HL-60/S4 (cell line): ENCODE measurements around the gene LSM2.
"Not testable (repeated sequence)": the region's sequence is repeated elsewhere in the genome, so short reads cannot be mapped to it uniquely, and the experiment has no call there.

Source experiments
- in situ Hi-C: fragments of 300-500 bp; cut with MboI; formaldehyde crosslinking; loops from 2 replicates; pipeline ENCODE4 v1.14.3; 2022; ENCODE audit warnings: low sequenced_read_pairs

Gene LSM2

GRCh38 chr6:31799781-31800180, 7.0 kb downstream of the LSM2 start:
- in situ Hi-C loops, result no loop called here

DNA sequence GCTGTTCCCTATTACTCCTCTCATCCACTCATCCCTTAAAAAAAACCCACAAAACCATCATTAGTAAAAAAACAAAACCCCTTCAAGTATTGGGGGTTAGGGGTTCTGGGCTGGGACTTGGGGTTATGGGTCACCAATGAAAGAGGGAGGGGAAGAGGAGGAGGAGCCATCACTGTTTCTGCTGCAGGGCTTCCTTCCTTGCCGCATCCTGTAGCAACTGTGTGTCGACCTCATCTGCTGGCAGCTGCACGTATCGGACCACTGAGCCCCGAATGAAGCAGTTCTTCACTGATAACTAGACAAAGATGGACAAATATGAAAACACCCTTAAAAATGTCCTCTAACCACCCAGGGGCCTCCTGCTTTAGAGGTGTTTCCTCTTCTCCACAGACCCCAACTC, 9.2 kb downstream of the LSM2 start:
- in situ Hi-C loops, result no loop called here

DNA sequence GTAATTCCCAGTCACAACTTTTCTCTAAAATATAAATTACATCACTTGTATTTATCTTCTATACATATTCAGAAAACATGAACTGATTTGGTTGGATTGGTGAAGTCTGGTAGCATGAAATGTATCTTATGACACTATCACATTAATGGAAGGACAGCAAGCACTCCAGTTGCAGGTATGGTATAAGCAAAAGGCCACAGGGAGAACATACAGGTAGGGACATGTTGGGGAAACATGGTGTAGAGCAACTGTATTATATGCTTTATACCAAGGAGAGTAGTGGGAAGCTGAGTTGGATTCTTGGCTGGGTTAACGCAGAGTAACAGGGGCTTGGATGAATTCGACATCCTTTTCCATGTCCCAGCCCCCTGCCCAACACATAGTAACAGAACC, 9.8 kb downstream of the LSM2 start:
- in situ Hi-C loops, result no loop called here

- in situ Hi-C loops, result no loop called here
Measured at GRCh38 chr6:31795616-31796298, 11.0 kb downstream of the LSM2 start, which contains the start of gene VARS1. VARS1 (minus strand) TSS chr6:31795752; CDS start chr6:31795217, 535 bp downstream.

- in situ Hi-C loops, result no loop called here
Measured at GRCh38 chr6:31794866-31795615, 11.7 kb downstream of the LSM2 start.

GRCh38 chr6:31794294-31794865, 12.4 kb downstream of the LSM2 start:
- in situ Hi-C loops, result no loop called here

DNA sequence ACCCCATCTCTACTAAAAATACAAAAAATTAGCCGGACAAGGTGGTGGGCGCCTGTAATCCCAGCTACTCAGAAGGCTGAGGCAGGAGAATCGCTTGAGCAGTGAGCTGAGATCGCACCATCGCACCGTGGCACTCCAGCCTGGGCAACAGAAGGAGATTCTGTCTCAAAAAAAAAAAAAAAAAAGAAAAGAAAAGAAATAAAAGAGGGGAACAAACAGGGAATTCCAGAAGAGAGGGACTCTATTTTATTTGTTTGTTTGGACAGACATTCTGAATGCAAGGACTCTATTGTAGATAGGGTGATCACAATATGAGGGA, 12.9 kb downstream of the LSM2 start:
- in situ Hi-C loops, result not testable (repeated sequence)

DNA sequence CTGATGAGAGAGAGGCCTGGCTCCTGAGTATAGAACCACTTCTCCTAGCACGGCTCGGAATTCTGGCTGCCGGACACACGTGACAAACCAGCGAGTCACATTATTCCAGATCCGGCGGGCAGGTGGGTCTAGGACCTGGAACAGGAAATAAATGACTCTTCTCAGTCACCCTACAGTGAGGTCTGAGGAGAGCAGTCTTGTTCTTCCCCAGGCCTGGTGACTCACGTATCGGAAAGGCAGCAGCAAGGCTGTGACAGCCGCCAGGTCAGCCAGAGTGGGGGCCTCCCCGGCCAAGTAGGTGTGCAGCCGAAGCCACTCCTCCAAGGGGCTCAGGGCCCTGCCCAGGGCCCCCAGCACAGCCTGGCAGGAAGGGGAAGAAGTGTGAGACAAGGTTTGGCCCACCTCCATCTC, 14.0 kb downstream of the LSM2 start:
- in situ Hi-C loops, result no loop called here

DNA sequence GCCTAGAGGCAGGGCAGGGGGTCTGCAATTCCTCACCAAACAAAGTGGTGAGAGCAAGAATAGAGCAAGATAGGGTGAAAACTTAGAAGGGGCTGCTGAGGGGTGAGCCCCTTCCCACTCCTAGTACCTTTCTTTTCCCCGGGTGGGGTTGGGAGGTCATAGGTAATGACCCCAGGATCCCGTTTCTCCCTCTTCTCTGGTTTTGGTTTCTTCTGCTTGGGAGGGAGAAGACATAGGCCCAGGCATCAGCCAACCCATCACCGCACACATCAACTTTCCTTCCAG, 14.7 kb downstream of the LSM2 start:
- in situ Hi-C loops, result no loop called here

GRCh38 chr6:31791324-31792089, 15.3 kb downstream of the LSM2 start:
- in situ Hi-C loops, result no loop called here

- in situ Hi-C loops, result no loop called here
Measured at GRCh38 chr6:31785475-31785874, 21.3 kb downstream of the LSM2 start.

- in situ Hi-C loops, result no loop called here
Measured at GRCh38 chr6:31784098-31784925, 22.5 kb downstream of the LSM2 start.

GRCh38 chr6:31782126-31782855, 24.5 kb downstream of the LSM2 start:
- in situ Hi-C loops, result no loop called here

DNA sequence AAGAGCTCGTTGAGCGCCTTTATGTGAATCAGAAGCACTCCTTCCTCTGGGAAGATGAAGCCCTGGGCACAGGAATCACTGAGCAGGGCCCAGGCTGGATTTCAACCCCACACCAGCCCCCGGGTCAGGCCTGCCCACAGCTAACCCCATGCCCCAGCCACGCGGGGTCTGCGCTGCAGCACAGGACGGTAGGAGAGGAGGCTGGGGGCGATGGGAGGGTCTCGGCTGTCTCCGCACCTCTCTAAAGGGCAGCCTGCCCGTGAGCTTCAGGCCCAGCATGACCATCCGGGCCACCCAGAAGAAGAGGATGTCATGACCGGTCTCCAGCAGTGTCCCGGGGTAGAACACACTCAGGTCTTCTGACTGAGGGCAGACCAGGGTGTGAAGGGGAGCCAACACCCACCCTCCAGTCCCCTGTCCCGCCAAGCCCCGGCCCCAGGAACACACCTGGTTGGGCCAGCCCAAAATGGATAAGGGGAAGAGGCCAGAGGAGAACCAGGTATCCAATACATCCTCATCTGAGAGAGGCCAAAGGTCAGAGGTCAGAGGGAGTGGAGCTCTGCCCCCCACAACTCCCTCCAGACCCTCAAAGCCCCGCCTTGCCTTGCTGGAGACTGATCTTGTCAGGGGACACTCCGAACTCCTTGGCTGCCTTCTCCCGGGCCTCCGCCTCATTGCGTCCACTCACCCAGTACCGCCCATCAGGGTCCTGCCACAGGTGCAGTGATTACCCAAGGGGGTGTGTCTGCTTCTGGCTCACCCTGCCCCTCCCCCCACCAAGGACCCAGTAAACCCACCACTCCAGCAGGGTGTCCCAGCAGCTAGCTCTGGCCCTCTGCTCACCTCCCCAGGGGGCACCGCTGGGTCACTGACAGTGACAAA, 25.3 kb downstream of the LSM2 start:
- in situ Hi-C loops, result no loop called here

DNA sequence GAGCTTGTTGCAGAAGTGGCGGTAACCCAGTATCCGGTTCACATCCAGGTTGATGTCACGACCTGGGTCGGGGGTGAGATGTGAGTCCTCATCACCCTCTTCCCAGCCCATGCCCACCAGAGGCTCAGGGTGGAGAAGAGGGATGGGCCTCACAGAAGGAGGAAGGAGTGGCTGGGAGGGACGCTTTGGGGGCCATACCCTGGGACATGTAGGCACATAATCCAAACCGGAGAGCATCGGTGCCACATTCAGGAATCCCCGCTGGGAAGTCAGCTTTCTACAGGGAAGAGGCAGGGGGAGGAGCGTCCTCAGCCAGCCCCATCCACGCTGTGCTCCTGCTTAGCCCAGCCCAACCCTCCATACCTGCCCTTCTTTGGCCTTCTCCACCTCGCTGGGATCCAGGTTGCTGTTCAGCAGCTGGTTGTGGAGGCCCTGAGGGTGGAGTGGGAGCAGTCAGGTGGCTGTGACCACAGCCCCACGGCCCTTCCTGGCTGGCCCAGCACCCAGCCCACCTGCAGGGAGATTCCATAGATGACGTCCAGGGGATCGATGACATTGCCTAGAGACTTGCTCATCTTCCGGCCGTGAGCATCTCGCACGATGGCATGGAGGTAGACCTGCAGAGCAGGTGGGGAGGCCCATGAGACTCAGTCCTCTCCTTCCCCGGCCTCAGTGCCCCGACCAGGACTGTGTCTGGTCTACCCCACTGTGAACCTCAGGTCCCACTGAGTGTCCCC, 26.1 kb downstream of the LSM2 start:
- in situ Hi-C loops, result no loop called here

GRCh38 chr6:31779908-31780307, 26.9 kb downstream of the LSM2 start:
- in situ Hi-C loops, result no loop called here

DNA sequence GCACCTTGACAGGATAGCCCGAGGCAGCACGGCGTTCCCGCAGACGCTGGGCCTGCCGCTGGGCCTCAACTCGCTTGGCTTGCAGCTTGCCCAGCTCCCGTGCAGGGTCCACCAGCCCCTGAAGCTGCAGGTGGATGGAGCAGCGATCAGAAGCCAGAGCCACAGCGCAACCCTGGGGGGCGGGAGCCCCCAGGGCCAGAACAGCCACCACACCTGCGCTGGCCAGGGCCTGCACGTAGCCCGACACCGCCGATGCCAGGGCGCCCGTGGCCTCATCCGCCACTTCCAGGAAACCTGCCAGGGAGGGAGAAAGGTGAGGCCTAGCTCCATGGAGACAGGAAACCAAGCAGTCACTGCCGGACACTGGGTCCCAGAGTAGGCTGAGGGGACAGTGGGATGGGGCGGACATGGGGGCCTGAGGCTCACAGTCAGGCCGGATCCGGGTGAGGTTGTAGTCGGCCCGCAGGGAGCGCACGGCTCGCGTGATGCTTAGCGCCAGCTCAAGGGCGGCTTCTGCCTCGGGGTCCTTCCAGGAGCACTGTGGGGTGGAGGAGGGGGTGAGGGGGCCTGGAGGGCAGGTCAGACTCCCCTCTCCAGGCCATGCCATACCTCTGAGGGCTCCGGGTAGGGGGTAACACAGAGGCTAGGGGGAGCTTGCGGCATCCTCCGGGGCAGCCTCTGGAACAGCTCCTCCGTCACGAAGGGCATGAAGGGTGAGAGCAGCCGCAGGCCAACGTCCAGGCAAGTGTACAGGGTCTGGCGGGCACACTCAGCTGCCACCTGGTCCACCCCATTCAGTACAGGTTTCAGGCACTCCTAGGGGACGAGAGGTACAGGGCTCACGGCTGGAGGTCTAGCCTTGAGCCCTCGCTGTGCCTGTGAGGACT, 27.5 kb downstream of the LSM2 start:
- in situ Hi-C loops, result no loop called here

DNA sequence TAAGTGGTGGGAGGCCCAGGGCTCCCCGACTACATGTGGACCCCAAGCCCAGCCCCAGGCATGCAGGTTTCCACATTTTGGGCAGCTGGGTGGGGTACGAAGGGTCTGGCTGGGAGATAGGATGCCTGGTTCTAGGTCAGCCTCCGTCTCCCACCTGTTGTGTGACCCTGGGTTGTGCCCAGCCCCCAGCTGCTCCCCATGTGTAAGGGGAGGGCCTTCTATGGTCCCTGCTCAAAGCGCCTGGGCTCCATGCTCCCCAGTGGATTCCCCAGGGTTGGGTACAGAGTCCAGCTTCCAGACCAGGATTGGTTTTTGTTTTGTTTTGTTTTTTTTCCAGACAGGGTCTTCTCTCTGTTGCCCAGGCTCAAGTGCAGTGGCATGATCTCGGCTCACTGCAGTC, 28.6 kb downstream of the LSM2 start:
- in situ Hi-C loops, result no loop called here
